Suprapubic skin (tissue), 4 donors: ENCODE measurements around the gene ABHD4.

ENCODE experiments used
- POLR2A ChIP-seq, 2 donors: fragments of 450-650 bp; IDR thresholded peaks; one replicate each; pipeline ENCODE4 v1.6.1; 2017; ENCODE audit warnings: antibody characterized with exemption in 2 of 2, mild to moderate bottlenecking in 2 of 2, moderate library complexity in 2 of 2
- POLR2AphosphoS5 ChIP-seq, 3 donors: sonication (generic); formaldehyde crosslinking; IDR thresholded peaks; one replicate each; pipeline ENCODE4 v1.6.1; 2017; ENCODE audit warnings: antibody characterized with exemption in 3 of 3
- TF ChIP-seq, protein P1 (sequence below), 2 donors: fragments of 200-600 bp in 1 of 2; fragments of 450-650 bp in 1 of 2; sonication (generic) in 1 of 2; IDR thresholded peaks; one replicate each; pipeline ENCODE4 v1.5.1; 2016 to 2019; ENCODE audit warnings: antibody characterized with exemption in 2 of 2, mild to moderate bottlenecking in 1 of 2, moderate library complexity in 1 of 2

DNA sequence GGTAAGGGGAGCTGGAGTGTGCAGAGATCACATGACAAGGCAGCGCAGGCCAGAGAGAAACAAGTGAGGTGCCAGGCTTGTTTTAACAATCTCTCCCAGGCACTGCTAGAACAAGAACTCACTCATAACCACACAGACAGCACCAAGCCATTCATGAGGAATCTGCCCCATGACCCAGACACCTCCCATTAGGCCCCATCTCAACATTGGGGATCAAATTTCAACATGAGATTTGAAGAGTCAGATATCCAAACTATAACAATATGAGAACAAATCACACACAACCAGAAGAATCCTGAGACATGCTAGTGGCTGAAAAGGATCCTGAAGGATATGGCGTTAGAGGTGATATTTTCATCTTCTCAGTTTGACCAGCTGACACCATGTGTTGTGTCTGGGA is 24.2 kb downstream of the ABHD4 start:
- TF ChIP-seq, protein P1, sequence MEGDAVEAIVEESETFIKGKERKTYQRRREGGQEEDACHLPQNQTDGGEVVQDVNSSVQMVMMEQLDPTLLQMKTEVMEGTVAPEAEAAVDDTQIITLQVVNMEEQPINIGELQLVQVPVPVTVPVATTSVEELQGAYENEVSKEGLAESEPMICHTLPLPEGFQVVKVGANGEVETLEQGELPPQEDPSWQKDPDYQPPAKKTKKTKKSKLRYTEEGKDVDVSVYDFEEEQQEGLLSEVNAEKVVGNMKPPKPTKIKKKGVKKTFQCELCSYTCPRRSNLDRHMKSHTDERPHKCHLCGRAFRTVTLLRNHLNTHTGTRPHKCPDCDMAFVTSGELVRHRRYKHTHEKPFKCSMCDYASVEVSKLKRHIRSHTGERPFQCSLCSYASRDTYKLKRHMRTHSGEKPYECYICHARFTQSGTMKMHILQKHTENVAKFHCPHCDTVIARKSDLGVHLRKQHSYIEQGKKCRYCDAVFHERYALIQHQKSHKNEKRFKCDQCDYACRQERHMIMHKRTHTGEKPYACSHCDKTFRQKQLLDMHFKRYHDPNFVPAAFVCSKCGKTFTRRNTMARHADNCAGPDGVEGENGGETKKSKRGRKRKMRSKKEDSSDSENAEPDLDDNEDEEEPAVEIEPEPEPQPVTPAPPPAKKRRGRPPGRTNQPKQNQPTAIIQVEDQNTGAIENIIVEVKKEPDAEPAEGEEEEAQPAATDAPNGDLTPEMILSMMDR (IDR thresholded peaks at IDR 0.05): no peak
- TF ChIP-seq POLR2AphosphoS5 (IDR thresholded peaks at IDR 0.05) (no peak), POLR2A (IDR thresholded peaks at IDR 0.05) (no peak)
